BLaER1 (cell line): Measurements from ENCODE around the gene AGAP2.
A peak's percentile ranks its signal among the peaks of the same experiment; 100 is the strongest.

Source experiments
- H3K27ac ChIP-seq: shearing (Covaris generic); formaldehyde crosslinking; 2 replicates; pipeline ENCODE4 v1.8.1; 2022
- H3K27me3 ChIP-seq: shearing (Covaris generic); formaldehyde crosslinking; 2 replicates; pipeline ENCODE4 v1.8.1; 2022
- H3K36me3 ChIP-seq: shearing (Covaris generic); formaldehyde crosslinking; 2 replicates; pipeline ENCODE4 v1.8.1; 2022
- H3K4me1 ChIP-seq: shearing (Covaris generic); formaldehyde crosslinking; 2 replicates; pipeline ENCODE4 v1.8.1; 2022
- H3K4me2 ChIP-seq: shearing (Covaris generic); formaldehyde crosslinking; 2 replicates; pipeline ENCODE4 v1.8.1; 2022
- H3K4me3 ChIP-seq: shearing (Covaris generic); formaldehyde crosslinking; 2 replicates; pipeline ENCODE4 v1.8.1; 2022
- H3K9ac ChIP-seq: shearing (Covaris generic); formaldehyde crosslinking; 2 replicates; pipeline ENCODE4 v1.8.1; 2022
- H3K9me3 ChIP-seq: shearing (Covaris generic); formaldehyde crosslinking; 2 replicates; pipeline ENCODE4 v1.8.1; 2022
- H4K20me1 ChIP-seq: shearing (Covaris generic); formaldehyde crosslinking; 2 replicates; pipeline ENCODE4 v1.8.1; 2022
- Cebpa-rat ChIP-seq: shearing (Covaris generic); IDR thresholded peaks from 2 replicates; pipeline ENCODE4 v1.8.1; 2022

AGAP2 gene

DNA sequence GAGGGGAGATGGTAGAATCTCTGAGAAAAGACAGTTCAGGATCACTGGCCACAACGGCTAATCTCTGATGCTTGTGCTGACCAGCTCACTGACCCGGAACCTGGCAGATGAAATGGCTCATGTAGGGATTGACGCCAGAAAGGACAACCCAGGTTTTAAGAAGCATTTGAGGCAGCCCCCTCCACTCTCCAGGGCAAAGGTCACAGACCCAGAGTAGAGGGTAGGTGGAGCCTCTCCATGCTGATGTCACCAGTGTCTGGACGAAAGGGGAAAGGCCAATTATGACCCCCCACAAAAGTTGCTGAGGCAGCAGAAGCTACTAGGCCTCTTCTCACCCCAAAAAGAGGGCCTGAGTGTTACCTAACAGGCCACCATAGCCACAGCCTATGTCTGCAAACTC is 32.2 kb upstream of the AGAP2 start:
- TF ChIP-seq Cebpa-rat = no peak
- H4K20me1 ChIP-seq = peaks cover 32% of the 10 kb centered on the region
- H3K9me3 ChIP-seq = no peaks in the 10 kb centered on the region
- peak overlapping the region; percentile 84; the same call in 1 of the 2 replicates for H3K4me3 ChIP-seq
- H3K27me3 ChIP-seq = peaks cover 32% of the 10 kb centered on the region
- peak overlapping the region; percentile 91 for H3K4me2 ChIP-seq
- H3K27ac ChIP-seq = no peak overlapping the region
- H3K36me3 ChIP-seq = peaks cover 32% of the 10 kb centered on the region
- peaks cover 24% of the 10 kb centered on the region for H3K4me1 ChIP-seq
- no peak overlapping the region; the same call in 1 of the 2 replicates for H3K9ac ChIP-seq

DNA sequence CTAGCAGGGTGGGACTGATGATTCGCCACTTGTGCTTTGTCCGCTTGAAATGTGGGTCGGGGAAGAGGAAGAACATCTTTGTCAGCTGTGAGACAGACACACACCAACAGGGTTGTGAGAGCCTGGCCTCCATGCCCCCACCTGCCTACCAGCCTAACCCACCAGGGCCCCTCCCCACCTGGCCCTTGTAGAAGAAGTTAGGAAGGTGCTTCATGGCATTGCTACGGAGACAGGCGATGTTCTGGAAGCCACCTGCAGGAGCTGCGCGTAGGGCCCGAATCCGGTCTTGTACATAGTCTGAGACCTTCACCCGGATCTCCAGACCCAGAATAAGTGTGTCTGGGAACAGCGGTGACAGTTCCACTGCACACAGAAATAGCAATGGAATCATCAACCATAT is 31.1 kb upstream of the AGAP2 start:
- TF ChIP-seq Cebpa-rat = no peak
- Histone ChIP-seq H3K4me2 (no peak overlapping the region), H3K9me3 (no peaks in the 10 kb centered on the region; the same call in 1 of the 2 replicates), H3K27ac (no peak overlapping the region), H3K36me3 (peaks cover 32% of the 10 kb centered on the region), H3K9ac (no peak overlapping the region), H3K4me1 (peaks cover 35% of the 10 kb centered on the region), H3K4me3 (no peak overlapping the region), H4K20me1 (peaks cover 43% of the 10 kb centered on the region), H3K27me3 (peaks cover 44% of the 10 kb centered on the region)

DNA sequence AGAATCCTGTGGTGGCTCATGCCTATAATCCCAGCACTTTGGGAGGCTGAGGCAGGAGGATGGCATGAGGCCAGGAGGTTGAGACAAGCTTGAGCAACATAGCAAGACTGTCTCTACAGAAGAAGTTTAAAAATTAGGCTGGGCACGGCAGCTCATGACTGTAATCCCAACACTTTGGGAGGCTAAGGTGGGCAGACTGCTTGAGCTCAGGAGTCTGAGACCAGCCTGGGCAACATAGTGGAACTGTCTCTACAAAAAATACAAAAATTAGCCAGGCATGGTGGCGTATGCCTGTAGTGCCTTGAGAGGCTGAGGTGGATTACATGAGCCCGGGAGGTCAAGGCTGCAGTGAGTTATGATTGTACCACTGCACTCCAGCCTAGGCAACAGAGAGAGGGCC is 29.3 kb upstream of the AGAP2 start:
- H4K20me1 ChIP-seq = peaks cover 58% of the 10 kb centered on the region
- no peak for TF ChIP-seq Cebpa-rat
- no peak overlapping the region for H3K4me3 ChIP-seq
- H3K27me3 ChIP-seq = peaks cover 61% of the 10 kb centered on the region
- H3K27ac ChIP-seq = no peak overlapping the region
- H3K9me3 ChIP-seq = no peaks in the 10 kb centered on the region; the same call in 1 of the 2 replicates
- H3K36me3 ChIP-seq = peaks cover 32% of the 10 kb centered on the region
- H3K4me2 ChIP-seq = no peak overlapping the region
- peaks cover 25% of the 10 kb centered on the region for H3K4me1 ChIP-seq
- no peak overlapping the region for H3K9ac ChIP-seq

DNA sequence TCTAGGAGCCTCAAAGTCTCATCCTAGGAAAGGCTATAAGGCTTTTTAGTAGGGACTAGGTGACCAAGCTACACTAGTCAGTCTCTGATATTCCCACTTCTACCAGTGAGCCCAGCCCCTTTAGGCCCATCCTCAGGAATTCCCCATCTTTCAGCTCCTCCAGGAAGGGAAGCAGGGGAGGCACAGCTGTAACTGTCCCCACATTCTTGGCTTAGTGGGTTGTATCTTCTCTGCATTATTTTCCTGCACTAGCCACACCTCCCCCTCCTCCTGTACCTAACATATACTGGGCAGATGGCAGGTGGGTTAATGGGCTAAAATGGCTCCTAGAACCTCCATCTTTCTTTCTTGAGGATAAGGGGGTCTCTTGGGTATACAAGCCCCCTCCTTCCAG is 28.8 kb upstream of the AGAP2 start:
- Histone ChIP-seq H3K27ac (no peak overlapping the region), H3K27me3 (peaks cover 67% of the 10 kb centered on the region), H3K4me3 (no peak overlapping the region), H3K9ac (no peak overlapping the region), H4K20me1 (peaks cover 62% of the 10 kb centered on the region), H3K9me3 (no peaks in the 10 kb centered on the region; the same call in 1 of the 2 replicates), H3K4me2 (no peak overlapping the region), H3K4me1 (peaks cover 21% of the 10 kb centered on the region), H3K36me3 (peaks cover 32% of the 10 kb centered on the region)
- no peak for TF ChIP-seq Cebpa-rat

DNA sequence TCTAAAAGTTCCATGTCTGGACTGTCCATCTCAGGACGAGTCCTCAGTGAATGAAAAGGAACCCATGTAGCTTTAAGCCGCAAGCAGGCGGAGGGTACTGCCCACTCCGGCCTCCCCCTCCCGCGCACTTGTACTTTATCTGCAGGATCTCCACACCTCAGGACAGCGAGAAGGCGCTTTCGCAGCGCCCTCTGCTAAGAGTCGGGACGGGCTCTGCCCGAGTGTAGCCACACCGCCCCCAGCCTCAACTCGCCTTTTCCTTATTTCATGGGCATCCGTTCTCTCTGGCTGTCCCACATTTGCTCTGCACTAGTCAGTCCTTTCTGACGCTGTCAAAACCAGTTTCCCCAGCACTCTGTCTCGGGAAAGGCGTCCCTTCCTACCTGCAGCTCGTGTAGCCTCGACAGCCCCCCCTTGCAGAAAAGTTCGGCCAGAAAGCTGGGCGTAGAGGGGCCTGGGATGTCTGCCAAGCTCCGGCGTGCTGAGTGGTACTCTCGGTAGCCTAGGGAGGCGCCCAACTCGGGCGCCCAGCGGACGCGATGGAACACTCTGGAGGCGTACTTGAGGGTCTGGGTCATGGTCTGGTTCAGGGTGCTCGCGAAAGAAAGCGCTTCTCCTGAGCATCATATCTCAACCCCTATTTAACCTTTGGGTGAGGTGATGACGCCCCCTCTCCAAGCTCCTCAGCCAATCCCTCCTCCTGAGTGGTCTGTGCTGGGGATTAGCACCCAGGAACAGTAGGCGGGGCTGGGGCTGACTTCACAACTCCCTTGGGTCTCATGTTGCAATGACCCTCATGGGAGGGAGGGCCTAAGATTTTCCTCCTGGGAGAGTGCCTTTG is 28.1 kb upstream of the AGAP2 start, which contains the start of gene CYP27B1:
Gene CYP27B1, minus strand, starts transcription at position 615 of the 841 bp plus-strand sequence. Its CDS starts 37 bp downstream, at position 578.
- H4K20me1 ChIP-seq = peaks cover 69% of the 10 kb centered on the region
- no peak within 1 kb of the TSS for H3K27ac ChIP-seq
- peaks cover 32% of the 10 kb centered on the region for H3K36me3 ChIP-seq
- H3K27me3 ChIP-seq = peaks cover 73% of the 10 kb centered on the region
- no peak within 1 kb of the TSS for H3K4me3 ChIP-seq
- H3K9ac ChIP-seq = no peak within 1 kb of the TSS
- no peak within 1 kb of the TSS for H3K4me2 ChIP-seq
- H3K9me3 ChIP-seq = no peaks in the 10 kb centered on the region; the same call in 1 of the 2 replicates
- no peak for TF ChIP-seq Cebpa-rat
- peaks cover 21% of the 10 kb centered on the region for H3K4me1 ChIP-seq

DNA sequence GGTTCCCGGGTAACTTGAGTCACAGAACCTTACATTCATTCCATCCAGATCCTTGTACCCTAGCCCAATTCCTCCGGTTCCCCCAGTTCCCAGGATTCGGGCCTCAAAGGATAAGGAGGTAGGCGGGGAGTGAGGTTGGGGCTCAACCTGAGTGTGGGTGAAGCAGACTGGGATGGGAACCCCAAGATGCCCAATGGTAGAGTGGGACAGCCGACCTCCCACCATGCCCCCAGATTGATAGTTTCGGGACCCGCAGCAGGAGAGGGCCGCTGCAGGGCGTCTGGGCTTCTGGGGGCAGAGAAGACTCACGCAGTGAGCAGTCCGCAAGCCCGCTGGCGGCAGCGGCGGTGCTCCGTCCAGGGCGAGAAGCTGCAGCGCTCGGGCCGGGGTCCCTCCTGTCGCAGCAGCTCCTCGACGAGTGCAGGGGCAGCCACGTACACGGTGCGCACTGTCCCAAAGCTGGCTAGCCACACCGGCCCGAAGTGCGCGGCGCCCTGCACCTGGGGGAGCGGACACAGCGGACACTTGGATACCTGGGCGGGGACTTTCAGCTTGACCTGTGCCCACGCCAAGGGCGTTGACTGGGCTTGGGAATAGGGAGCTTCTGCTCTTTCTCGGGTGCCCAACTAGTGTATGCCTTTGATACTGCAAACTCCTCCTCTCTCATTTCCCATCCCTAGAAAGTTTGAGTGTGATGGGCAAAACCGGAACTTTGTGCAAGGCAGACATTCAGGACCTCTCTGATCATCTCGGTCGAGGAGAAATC is 27.3 kb upstream of the AGAP2 start:
- peak overlapping the region; percentile 33 for H3K4me2 ChIP-seq
- no peak overlapping the region for H3K9ac ChIP-seq
- H4K20me1 ChIP-seq = peaks cover 77% of the 10 kb centered on the region
- peak overlapping the region; percentile 47 for H3K4me3 ChIP-seq
- peaks cover 81% of the 10 kb centered on the region for H3K27me3 ChIP-seq
- H3K36me3 ChIP-seq = peaks cover 31% of the 10 kb centered on the region
- peaks cover 15% of the 10 kb centered on the region for H3K4me1 ChIP-seq
- no peaks in the 10 kb centered on the region; the same call in 1 of the 2 replicates for H3K9me3 ChIP-seq
- no peak for TF ChIP-seq Cebpa-rat
- H3K27ac ChIP-seq = no peak overlapping the region

DNA sequence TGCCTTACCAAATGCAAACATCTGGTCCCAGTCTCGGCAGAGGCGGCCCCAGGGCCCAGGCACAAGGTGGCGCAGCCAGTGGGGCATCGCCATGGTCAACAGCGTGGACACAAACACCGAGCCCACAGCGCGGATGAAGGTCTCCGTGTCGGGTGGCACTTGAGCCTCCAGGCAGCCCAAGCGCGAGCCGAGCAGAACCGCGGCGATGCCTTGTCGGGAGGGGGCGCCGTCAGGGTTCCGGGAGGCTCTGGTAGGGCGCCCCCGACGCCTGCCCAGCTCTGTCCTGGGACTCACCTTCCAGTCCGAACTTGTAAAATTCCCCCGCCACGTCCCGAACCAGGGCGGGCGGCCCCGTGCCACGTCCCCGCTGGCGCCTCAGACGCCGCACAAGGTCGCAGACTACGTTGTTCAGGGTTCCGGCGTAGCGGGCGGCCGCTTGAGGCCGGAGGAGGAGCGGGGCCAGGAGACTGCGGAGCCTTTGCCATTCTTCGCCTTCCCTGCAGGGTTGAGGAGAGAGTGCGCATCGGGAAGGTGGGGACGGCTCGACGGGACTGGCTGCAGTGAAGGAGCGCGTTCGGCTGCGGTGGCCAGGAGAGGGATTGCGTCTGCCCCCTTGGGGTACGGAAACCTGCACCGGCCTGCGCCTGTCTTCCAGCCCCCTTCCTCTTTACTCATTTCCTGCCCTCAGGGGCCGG is 26.6 kb upstream of the AGAP2 start:
- Histone ChIP-seq H3K9me3 (no peaks in the 10 kb centered on the region; the same call in 1 of the 2 replicates), H3K4me3 (peak overlapping the region; percentile 47), H3K4me1 (peaks cover 12% of the 10 kb centered on the region), H4K20me1 (peaks cover 84% of the 10 kb centered on the region), H3K4me2 (peak overlapping the region; percentile 33), H3K27ac (no peak overlapping the region), H3K27me3 (peaks cover 83% of the 10 kb centered on the region), H3K9ac (no peak overlapping the region), H3K36me3 (peaks cover 24% of the 10 kb centered on the region)
- TF ChIP-seq Cebpa-rat = no peak

DNA sequence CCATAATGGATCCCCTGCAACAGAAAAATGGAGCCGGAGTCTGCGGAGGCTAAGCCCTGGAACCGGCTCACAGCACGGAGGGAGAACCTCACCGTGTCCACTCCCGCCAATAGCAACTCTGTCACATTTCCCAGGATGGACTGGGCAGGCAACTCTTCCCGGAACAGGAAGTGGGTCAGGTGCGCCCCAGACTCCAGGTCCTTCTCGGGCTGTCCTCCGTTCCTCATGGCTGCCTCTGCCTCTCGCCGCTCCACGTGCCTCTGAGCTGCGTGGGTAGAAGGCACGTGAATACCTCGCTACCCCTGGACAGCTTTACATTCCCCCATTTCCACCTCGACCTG is 26.1 kb upstream of the AGAP2 start:
- Histone ChIP-seq H3K9ac (no peak overlapping the region), H4K20me1 (peaks cover 88% of the 10 kb centered on the region), H3K4me2 (peak overlapping the region; percentile 33; the same call in 1 of the 2 replicates), H3K27me3 (peaks cover 83% of the 10 kb centered on the region), H3K36me3 (peaks cover 19% of the 10 kb centered on the region), H3K27ac (no peak overlapping the region), H3K4me3 (peak overlapping the region; percentile 47; the same call in 1 of the 2 replicates), H3K9me3 (no peaks in the 10 kb centered on the region; the same call in 1 of the 2 replicates), H3K4me1 (peaks cover 12% of the 10 kb centered on the region)
- TF ChIP-seq Cebpa-rat = no peak

DNA sequence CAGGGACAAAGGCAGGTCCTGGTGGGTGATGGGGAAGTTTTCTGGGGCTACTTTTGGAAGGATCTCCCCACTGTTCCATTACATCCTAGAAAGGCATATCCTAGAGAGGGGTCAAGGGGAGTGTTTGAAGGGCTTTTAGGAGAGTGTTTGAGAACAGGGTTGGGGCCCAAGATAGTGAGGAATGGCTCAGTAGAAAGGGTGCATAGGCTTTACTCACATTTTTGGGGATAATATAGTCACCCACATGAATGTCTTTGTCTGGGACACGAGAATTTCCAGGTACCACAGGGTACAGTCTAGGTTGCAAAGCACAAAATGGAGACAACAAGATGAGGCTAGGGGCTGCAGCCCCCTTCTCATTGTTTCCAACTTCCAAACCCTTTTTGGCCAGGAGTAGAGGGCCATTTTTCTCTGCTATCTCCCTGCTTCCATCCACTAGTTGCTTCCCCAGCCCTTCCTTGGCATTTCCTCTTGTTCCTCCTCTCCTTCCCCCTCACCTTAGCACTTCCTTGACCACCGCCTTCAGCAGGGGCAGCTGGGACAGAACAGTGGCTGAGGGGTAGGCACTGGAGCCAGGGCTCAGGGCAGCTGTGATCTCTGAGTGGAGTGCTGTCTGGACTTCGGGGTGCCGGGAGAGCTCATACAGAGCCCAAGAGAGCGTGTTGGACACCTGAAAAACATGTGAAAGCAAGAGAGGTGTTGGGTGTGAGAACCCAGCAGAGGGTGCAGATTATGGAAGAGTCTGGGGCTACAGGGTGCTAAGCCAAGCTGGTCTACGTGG is 25.5 kb upstream of the AGAP2 start:
- Histone ChIP-seq H3K9ac (no peak overlapping the region), H3K36me3 (peaks cover 13% of the 10 kb centered on the region), H3K27me3 (peaks cover 85% of the 10 kb centered on the region), H3K4me1 (peaks cover 12% of the 10 kb centered on the region), H3K4me3 (no peak overlapping the region), H3K9me3 (no peaks in the 10 kb centered on the region; the same call in 1 of the 2 replicates), H4K20me1 (peaks cover 88% of the 10 kb centered on the region), H3K4me2 (no peak overlapping the region), H3K27ac (no peak overlapping the region)
- no peak for TF ChIP-seq Cebpa-rat
